SH-SY5Y (cell line): ENCODE data around the gene KIR3DL2.

ENCODE experiments used
- GATA2 ChIP-seq: IDR thresholded peaks from 2 replicates; pipeline ENCODE4 v1.6.1; 2011; ENCODE audit warnings: mild to moderate bottlenecking, low read depth, low read length
- GATA3 ChIP-seq: IDR thresholded peaks from 2 replicates; pipeline ENCODE4 v1.6.1; 2011; ENCODE audit warnings: low read depth, mild to moderate bottlenecking, low read length, moderate library complexity

DNA sequence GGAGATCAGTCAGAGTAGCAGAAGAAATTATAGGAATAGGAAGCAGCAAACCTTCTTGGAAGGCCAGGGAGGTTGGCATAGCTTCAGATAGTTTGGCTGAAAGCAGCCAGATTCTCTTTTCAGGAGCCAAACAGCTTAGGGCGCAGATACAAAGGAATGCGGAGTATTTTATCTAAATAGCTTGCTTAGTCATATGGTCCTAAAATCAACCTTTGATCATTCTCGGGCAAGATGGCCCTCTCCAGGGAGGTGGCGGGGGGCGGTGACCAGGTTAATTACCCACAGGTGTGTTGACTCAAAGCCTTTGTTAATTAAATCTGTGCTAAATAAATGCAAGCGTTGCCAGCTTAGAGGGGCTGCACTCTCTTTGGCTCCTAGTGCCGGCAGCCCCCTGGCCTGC lies 43.2 kb downstream of the KIR3DL2 start:
- TF ChIP-seq GATA2 (no peak), GATA3 (no peak)
